GM19238 (cell line): Measurements from ENCODE around the gene NAA38.

Experiments used
- DNase-seq: peaks from one replicate; pipeline ENCODE4 v3.0.0; 2011; ENCODE audit warnings: low spot score; ENCODE audit not compliant: insufficient read length

NAA38 gene

GRCh38 chr17:7841396-7841914 lies 15.9 kb downstream of the NAA38 start:
- DNase-seq = no peak

GRCh38 chr17:7840875-7841274 lies 16.5 kb downstream of the NAA38 start:
- no peak for DNase-seq

DNA sequence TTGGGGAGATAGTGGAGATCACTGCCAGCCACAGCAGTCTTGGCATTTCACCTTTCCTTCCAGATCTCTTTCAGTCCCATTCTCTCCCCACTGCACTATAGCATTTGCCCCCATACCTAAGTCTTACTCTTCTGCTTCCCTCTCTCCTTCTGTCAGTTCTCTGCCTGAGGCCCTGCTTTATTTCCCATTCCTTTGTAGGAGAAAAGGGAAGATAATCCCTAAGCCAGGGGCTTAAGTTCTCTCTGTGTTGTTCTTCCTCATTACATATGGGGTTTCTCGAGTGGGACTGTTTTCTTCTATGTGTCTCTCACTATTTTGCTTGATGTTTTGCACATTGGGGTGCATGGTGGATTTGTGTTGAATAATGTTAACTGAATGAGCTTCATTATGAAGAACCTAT lies 16.9 kb downstream of the NAA38 start:
- no peak for DNase-seq

DNA sequence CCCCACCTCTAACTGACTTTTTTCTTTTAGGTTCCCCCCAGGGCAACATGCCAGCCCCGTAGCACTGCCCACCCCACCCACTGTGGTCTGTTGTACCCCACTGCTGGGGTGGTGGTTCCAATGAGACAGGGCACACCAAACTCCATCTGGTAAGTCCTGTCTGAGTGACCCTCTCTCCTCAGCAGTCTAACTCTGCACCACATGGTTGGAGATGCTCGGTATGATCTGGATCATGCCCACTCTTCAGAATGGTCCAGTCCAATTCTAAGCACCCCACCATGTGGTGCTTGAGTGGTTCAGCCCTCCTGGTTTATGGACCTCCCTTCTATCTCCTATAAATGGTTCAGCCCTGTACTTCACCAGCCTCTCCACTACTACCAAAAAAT lies 17.5 kb downstream of the NAA38 start:
- no peak for DNase-seq

DNA sequence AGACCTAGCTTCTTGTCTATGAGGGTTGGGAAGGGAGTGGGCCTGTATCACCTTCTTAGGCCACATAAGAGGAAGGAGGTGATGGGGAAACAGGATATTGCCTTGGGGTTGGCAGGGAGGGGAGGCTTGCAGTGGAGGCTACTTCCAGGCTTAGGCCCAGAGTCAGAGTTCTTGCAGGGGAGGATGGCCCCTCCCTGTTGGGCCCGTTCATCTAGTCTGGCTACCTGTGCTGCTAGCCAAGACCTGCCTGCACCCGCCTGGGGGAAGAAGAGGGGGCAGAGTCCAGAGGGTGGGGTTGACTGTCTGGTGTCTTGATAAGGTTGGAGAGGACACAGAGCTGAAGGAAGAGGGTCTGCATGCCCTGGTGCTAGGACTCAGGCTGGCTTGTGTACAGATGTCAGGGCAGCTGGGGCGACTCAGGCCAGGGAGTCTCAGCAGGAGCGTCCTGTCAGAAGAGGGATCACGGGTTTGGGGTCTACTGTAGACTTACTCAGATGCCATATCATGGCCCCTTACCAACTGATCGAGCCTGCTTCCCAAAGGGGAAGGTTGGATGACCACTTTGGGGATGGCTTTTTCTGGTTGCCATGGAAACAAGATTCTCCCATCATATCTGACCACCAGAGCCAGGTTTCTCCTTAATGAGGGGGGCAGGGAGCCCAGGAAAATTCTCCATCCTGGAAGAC lies 18.0 kb downstream of the NAA38 start:
- DNase-seq = no peak

DNA sequence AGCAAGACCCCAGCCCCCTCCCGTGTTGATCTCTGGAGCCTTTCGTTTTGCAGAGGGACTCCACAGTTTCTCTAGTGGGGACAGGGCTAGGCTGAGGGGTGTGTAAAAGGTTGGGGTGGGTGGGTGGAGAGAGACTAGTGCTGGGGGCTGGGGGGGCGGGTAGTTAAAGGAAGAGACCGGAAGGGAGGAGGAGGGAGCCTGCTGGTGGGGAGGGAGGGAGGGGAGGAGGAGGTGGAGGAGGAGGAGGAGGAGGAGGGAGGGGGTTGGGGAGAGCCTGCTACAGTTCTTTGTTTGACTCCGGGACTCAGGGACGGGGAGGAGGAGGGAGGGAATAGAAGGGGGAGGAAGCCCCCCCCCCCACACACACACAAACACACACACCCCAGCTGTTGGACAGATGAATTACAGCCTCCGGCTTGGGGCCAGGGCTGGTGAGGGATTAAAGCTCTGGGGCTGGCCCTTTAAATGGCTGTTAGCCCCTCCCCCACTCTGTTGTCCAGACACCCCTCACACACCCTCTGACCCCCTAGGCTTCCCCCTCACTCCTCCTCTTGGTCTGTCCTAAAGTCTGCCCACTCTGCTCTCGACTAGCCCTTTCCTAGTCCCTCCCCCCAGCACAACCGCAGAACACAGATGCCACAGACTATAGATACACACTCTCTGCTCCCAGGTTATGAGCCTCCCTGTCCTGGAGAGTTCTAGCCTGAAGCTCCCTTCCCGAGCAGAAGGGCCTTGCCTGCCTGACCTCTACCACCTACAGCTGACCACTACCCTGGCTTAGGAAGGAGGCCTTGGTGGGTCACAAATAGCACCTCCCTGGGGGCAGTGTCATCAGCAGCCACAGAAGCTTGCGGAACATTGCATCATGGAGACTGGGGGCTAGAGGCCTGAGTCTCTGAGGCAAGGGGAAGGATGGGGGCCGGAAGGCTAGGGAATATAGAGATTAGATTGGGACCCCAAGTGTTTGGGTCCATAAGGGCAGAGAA lies 19.0 kb downstream of the NAA38 start:
- DNase-seq = no peak

DNA sequence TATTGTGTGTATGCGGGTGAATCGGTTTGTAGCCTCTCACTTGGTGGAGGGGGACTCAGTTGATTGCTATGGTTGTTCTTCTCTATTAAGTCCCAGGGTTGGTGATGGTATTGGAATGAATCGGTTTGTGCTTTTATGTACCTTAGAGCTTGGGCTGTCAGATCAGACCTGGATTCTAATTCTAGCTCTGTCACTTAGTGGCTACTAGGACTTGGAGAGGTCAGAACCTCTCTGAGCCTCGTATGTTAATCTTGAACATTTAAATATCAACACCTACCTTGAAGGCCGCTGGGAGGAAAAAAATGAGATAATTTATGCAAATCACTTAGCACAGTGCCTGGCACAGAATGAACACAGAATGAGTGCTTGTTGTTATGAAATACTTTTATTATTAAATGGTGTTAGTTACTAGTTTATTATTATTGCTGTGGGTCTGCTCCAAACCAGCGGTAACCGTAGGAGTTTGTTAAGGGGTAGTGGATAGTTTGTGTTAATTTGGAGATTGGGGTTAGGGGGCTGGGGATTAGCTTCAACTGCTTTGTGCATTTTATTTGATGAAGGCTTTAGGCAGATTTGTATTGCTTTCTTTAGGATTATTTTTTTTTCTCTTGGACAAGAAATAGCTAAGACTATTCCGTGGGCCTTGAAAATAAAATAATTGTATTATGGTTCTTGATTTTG lies 19.8 kb downstream of the NAA38 start:
- DNase-seq = no peak

DNA sequence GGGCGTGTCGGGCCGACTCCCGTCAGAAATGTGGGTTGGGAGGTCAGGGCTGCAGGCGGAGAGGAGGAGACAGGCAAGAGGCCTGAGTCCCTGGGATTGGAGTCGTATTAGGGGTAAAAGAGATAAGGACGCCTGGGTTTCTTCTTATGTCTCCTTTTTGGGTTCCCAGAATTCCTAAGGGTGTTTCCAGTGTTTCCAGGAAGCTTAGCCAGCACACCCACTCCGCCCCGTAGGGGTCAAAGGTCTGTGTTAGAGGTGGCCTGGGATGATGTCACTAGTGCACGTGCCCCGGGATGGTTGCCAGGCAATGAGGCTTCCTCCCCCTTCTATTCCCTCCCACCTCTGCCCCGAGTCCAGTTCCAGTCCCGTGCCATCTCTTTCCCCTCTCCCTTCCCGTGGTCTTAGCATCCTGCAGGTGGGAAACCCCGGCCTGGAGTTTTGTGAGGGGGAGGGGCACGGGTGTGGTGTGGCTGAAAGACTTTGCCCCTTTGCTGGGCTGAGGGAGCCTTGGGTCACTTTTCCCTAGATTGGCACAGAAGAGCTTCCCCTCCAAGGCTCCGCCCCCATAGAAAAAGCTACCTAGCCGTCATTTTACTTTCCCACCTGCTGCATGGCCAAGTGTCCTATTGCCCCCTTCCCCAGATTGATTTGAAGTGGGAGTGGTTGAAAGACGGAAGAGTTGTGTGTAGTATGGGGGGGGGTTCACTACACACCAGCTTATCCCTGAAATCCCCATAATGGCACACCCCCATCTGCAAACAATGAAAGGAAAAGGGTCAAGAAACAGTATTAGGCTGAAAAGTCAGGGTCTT lies 20.6 kb downstream of the NAA38 start:
- peak; percentile 64 for DNase-seq

- no peak for DNase-seq
Observed at GRCh38 chr17:7835814-7836595, 21.4 kb downstream of the NAA38 start.

GRCh38 chr17:7834957-7835813 lies 22.2 kb downstream of the NAA38 start:
- DNase-seq = peak; percentile 86

- no peak for DNase-seq
Observed at GRCh38 chr17:7834542-7834956, 22.8 kb downstream of the NAA38 start.

- DNase-seq = peak; percentile 91
Observed at GRCh38 chr17:7833795-7834541, 23.4 kb downstream of the NAA38 start, which contains the start of gene KDM6B. Gene KDM6B (plus strand): TSS chr17:7834217. CDS start chr17:7845555, 11,338 bp downstream.

DNA sequence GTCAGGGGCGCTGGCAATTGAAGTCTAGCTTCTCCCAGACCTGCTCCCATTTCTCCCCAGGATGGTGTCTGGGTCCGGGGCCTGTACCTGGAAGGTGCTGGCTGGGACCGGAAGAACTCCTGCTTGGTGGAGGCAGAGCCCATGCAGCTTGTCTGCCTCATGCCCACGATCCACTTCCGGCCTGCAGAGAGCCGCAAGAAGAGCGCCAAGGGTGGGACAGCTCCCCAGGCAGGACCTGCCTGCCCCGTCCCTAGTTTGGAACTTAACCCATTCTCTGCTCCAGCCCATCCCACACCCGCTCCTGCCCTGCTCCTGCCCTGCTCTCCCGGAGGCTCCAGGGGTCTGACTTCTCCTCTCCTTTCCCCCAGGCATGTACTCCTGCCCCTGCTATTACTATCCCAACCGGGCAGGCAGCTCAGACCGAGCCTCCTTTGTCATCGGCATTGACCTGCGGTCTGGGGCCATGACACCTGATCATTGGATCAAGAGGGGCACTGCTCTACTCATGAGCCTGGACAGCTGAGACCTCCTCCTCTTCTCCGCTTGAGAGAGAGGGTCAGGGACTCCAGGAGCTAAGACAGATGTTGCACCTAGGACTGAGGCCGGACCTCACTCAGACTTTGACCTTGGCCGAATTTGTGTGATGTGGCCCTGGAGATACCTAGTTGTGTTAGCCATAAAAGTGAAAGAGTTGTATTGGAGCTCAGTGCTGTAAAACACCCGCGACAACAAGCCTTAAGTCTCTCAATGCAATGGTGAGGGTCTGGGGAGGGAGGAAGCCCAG lies 24.2 kb downstream of the NAA38 start:
- DNase-seq = no peak

DNA sequence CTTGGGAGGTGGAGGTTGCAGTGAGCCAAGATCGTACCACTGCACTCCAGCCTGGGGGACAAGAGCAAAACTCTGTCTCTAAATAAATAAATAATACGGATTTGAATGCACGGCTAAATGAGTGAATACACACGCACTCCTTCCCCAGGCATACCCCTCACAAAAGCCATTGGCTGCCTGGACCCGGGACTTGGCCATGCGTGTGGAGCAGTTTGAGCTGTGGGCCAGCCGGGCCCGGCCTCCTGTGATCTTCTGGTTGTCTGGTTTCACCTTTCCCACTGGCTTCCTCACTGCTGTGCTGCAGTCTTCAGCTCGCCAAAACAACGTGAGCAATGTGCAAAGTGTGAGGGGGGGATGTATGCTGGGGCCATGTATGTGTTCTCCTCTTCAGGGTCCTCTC lies 24.9 kb downstream of the NAA38 start:
- no peak for DNase-seq

GRCh38 chr17:7831233-7831632 lies 26.1 kb downstream of the NAA38 start:
- DNase-seq = no peak

DNA sequence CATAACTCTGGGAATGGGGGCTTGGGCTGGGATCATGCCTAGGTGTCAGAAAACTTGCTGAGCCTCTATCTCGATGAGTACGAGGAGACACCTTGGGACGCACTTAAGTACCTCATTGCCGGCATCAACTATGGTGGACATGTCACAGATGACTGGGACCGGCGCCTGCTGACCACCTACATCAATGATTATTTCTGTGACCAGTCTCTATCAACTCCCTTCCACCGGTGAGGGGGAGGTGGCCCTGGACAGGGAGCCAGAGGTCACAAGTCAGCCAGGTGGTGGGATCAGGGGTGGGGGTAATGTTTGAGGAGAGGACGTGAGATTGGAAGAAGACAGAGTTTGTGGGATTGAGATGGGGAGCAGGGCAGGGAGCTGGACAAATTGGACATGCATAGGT lies 26.7 kb downstream of the NAA38 start:
- no peak for DNase-seq

DNA sequence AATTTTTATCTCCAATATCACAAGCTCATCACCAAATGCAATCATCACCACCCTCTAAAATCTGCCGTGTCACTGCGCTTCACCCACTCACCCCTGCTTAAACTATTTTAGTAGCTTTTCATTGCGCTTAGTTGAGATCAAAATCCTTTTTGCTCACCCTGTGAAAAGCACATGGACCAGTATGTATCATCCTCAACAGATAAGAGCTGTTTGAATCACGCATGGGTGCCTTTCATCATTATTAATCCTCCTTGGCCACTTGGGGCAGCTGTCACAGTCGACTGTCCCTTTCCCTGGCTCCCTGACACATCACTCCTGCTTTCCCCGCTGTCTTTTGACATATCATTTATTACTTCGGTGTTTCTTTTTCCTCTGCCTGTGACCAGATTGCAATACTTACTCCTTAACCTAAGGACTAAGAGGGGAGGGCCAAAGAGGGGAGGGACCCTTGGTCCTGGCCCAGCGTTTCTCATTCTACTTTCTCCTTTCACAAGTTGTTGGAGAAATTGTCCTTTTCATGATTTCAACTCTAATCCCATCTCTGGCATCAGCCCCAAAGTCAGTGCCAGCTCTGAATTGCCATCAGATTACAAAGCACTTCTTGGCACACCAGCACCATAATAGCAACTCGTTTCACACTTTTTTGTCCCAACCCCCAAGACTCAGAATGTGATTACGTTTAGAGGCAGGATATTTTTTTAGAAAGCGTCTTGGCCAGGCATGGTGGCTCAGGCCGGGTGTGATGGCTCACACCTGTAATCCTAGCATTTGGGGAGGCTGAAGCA lies 32.0 kb downstream of the NAA38 start:
- no peak for DNase-seq
